H9 (cell line): ENCODE results near the gene ADCY5. TPM values are rescaled to one million over a fixed set of nuclear protein-coding genes. Genes with fewer than 3 reads are reported as not detected.

Source experiments
- DNase-seq: peaks from one replicate; pipeline ENCODE4 v3.0.0-alpha.2; 2017
- H2AFZ ChIP-seq: one replicate; pipeline ENCODE4 v1.6.1; 2013; ENCODE audit warnings: mild to moderate bottlenecking, low read length, control low read depth, moderate library complexity
- H2AK5ac ChIP-seq: 2 replicates; pipeline ENCODE4 v1.6.1; 2013; ENCODE audit warnings: low read length, control low read depth, mixed read lengths; ENCODE audit not compliant: insufficient read length
- H2BK120ac ChIP-seq: one replicate; pipeline ENCODE4 v1.6.1; 2013; ENCODE audit warnings: low read depth, mild to moderate bottlenecking, low read length, control low read depth, inconsistent platforms; ENCODE audit not compliant: poor library complexity, severe bottlenecking
- H2BK12ac ChIP-seq: 2 replicates; pipeline ENCODE4 v1.6.1; 2013; ENCODE audit warnings: low read length, control low read depth, mixed read lengths, low read depth; ENCODE audit not compliant: insufficient read length
- H2BK15ac ChIP-seq: 2 replicates; pipeline ENCODE4 v1.6.1; 2013; ENCODE audit warnings: low read depth, low read length, control low read depth
- H2BK20ac ChIP-seq: one replicate; pipeline ENCODE4 v1.6.1; 2013; ENCODE audit warnings: low read depth, mild to moderate bottlenecking, low read length, control low read depth, inconsistent platforms; ENCODE audit not compliant: poor library complexity, severe bottlenecking
- H2BK5ac ChIP-seq: 2 replicates; pipeline ENCODE4 v1.6.1; 2013; ENCODE audit warnings: low read length, control low read depth, mixed read lengths; ENCODE audit not compliant: insufficient read length
- H3K14ac ChIP-seq: 2 replicates; pipeline ENCODE4 v1.6.1; 2013; ENCODE audit warnings: low read length, control low read depth; ENCODE audit not compliant: insufficient read depth
- H3K18ac ChIP-seq: 2 replicates; pipeline ENCODE4 v1.6.1; 2013; ENCODE audit warnings: low read depth, mild to moderate bottlenecking, mixed read lengths, low read length, control low read depth; ENCODE audit not compliant: insufficient read length
- H3K23ac ChIP-seq: 2 replicates; pipeline ENCODE4 v1.6.1; 2013; ENCODE audit warnings: low read length, control low read depth, mixed read lengths, low read depth; ENCODE audit not compliant: insufficient read length
- H3K23me2 ChIP-seq: 2 replicates; pipeline ENCODE4 v1.6.1; 2013; ENCODE audit warnings: low read depth, mild to moderate bottlenecking, mixed read lengths, low read length, control low read depth; ENCODE audit not compliant: insufficient read length, poor library complexity, severe bottlenecking
- H3K27ac ChIP-seq: 2 replicates; pipeline ENCODE4 v1.5.1; 2013; ENCODE audit warnings: low read length, control low read depth, mixed read lengths, low read depth; ENCODE audit not compliant: insufficient read length
- H3K27me3 ChIP-seq: 2 replicates; pipeline ENCODE4 v1.6.1; 2013; ENCODE audit warnings: low read length, control low read depth, inconsistent platforms; ENCODE audit not compliant: insufficient read depth
- H3K4ac ChIP-seq: 2 replicates; pipeline ENCODE4 v1.6.1; 2013; ENCODE audit warnings: low read depth, mild to moderate bottlenecking, control low read depth, inconsistent platforms, low read length, moderate library complexity
- H3K4me1 ChIP-seq: 2 replicates; pipeline ENCODE4 v1.6.1; 2013; ENCODE audit warnings: low read length, control low read depth, inconsistent platforms; ENCODE audit not compliant: insufficient read depth
- H3K4me2 ChIP-seq: 2 replicates; pipeline ENCODE4 v1.6.1; 2013; ENCODE audit warnings: low read length, control low read depth, mixed read lengths; ENCODE audit not compliant: insufficient read length, insufficient read depth
- H3K56ac ChIP-seq: 2 replicates; pipeline ENCODE4 v1.6.1; 2013; ENCODE audit warnings: low read depth, mild to moderate bottlenecking, mixed read lengths, low read length, control low read depth; ENCODE audit not compliant: insufficient read length
- H3K79me1 ChIP-seq: 2 replicates; pipeline ENCODE4 v1.6.1; 2013; ENCODE audit warnings: low read depth, mild to moderate bottlenecking, moderate library complexity, low read length, control low read depth, inconsistent platforms; ENCODE audit not compliant: insufficient read depth, poor library complexity, severe bottlenecking
- H3K79me2 ChIP-seq: 2 replicates; pipeline ENCODE4 v1.6.1; 2013; ENCODE audit warnings: low read length, control low read depth, inconsistent platforms; ENCODE audit not compliant: insufficient read depth
- H3K9ac ChIP-seq: 2 replicates; pipeline ENCODE4 v1.6.1; 2013; ENCODE audit warnings: low read length, control low read depth, mixed read lengths; ENCODE audit not compliant: insufficient read length; ENCODE audit errors: extremely low read depth
- H3K9me3 ChIP-seq: one replicate; pipeline ENCODE4 v1.6.1; 2013; ENCODE audit warnings: low read depth, low read length, inconsistent platforms; ENCODE audit not compliant: control insufficient read depth
- H3T11ph ChIP-seq: one replicate; pipeline ENCODE4 v1.6.1; 2013; ENCODE audit warnings: mild to moderate bottlenecking, low read length, control low read depth, inconsistent platforms
- H4K20me1 ChIP-seq: one replicate; pipeline ENCODE4 v1.6.1; 2013; ENCODE audit not compliant: control insufficient read depth, insufficient read length, insufficient read depth
- H4K5ac ChIP-seq: 2 replicates; pipeline ENCODE4 v1.6.1; 2013; ENCODE audit warnings: low read depth, mild to moderate bottlenecking, mixed read lengths, low read length, control low read depth; ENCODE audit not compliant: insufficient read length
- H4K8ac ChIP-seq: replicated peaks from 2 replicates; pipeline ENCODE4 v1.6.1; 2013; ENCODE audit warnings: low read length, control low read depth, mixed read lengths, low read depth; ENCODE audit not compliant: insufficient read length
- H4K91ac ChIP-seq: 2 replicates; pipeline ENCODE4 v1.6.1; 2013; ENCODE audit warnings: low read depth, mild to moderate bottlenecking, moderate library complexity, mixed read lengths, low read length, control low read depth; ENCODE audit not compliant: insufficient read length
- H3K27ac Mint-ChIP-seq, 3 experiments: 2 replicates in 2 of 3; 3 replicates in 1 of 3; pipeline ENCODE4 v1.8.0; 2020 to 2021; ENCODE audit warnings: mixed read lengths in 3 of 3, mild to moderate bottlenecking in 1 of 3, moderate library complexity in 1 of 3
- H3K27me3 Mint-ChIP-seq: 2 replicates; pipeline ENCODE4 v1.8.0; 2021; ENCODE audit warnings: low read depth, mild to moderate bottlenecking, moderate library complexity, mixed read lengths
- H3K36me3 Mint-ChIP-seq, 3 experiments: 2 replicates in 2 of 3; 3 replicates in 1 of 3; pipeline ENCODE4 v1.8.0; 2020 to 2021; ENCODE audit warnings: low read depth in 3 of 3, mixed read lengths in 3 of 3; ENCODE audit not compliant: insufficient read depth in 1 of 3
- H3K4me1 Mint-ChIP-seq, 2 experiments: 2 replicates each; pipeline ENCODE4 v1.8.0; 2020; ENCODE audit warnings: mixed read lengths in 2 of 2
- H3K4me3 Mint-ChIP-seq, 2 experiments: 2 replicates in 1 of 2; 3 replicates in 1 of 2; pipeline ENCODE4 v1.8.0; 2020 to 2021; ENCODE audit warnings: mild to moderate bottlenecking in 2 of 2, mixed read lengths in 2 of 2, moderate library complexity in 1 of 2
- H3K9me3 Mint-ChIP-seq, 2 experiments: 2 replicates in 1 of 2; 3 replicates in 1 of 2; pipeline ENCODE4 v1.8.0; 2020; ENCODE audit warnings: mild to moderate bottlenecking in 2 of 2, mixed read lengths in 2 of 2, moderate library complexity in 1 of 2
- CTCF ChIP-seq: fragments of 200-600 bp; sonication (generic); conservative IDR thresholded peaks from 3 replicates; pipeline ENCODE4 v1.8.0; 2021; ENCODE audit warnings: antibody characterized with exemption, mild to moderate bottlenecking
- whole genome bisulfite sequencing: extraction: QIAGEN DNeasy Blood & Tissue Kit; methylation state at CpG from one replicate; pipeline ENCODE4 v1.1.7; 2013; ENCODE audit warnings: missing lambda C conversion rate, low lambda C conversion rate, mixed read lengths; ENCODE audit not compliant: insufficient read length; ENCODE audit errors: extremely low coverage; 5-methylcytosine and 5-hydroxymethylcytosine counted together
- total RNA-seq: library from RNA; stranded (reverse); gene quantifications from 2 replicates; pipeline ENCODE4 v1.2.1, GENCODE V29; 2021

Gene ADCY5
- total RNA-seq, 1 experiment from 2014 or later: 5.0 TPM

DNA sequence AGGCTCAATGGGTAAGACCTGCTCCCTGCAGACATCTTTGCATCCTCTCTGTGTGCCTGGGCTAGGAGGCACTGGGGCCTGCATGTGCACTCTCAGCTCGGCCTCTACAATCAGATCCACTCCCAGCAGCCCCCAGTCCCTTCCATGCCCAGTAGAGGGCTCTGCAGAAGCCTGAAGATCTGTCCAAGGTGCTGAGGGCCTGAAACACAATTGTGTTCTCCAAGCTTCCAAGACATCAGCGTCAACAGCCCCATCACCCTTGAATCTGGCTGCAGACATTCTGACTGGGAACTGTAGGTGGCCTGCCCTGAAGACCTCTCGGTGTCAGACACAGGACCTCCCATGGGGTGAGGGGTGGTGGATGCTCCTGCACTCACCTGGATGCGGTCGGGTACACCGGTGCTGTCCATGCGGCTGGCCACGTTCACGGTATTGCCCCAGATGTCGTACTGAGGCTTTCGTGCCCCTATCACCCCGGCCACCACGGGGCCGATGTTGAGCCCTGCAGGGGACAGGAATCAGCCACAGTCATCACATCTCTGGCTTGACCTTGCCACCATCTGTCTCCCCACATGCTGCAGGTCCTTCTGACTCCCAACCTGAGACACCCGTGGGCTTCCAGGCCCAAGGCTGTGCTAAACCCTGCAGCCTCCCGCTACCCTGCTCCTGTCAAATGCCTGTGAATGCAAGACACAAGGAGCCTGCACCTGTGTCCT is 162.4 kb downstream of the ADCY5 start:
- no CpG with 5 or more reads among the region's 16 CpGs for WGBS
- Histone ChIP-seq H2BK5ac (no peak overlapping the region), H3K14ac (no peak overlapping the region), H3K23me2 (no peaks in the 10 kb centered on the region), H3T11ph (no peak overlapping the region), H3K79me2 (no peaks in the 10 kb centered on the region), H2BK12ac (no peak overlapping the region), H3K27ac (no peak overlapping the region), H3K9ac (no peak overlapping the region), H3K79me1 (no peaks in the 10 kb centered on the region), H4K20me1 (no peaks in the 10 kb centered on the region), H2AK5ac (no peak overlapping the region), H3K4me2 (no peak overlapping the region), H4K8ac (no peak overlapping the region), H2BK20ac (no peak overlapping the region), H3K23ac (no peak overlapping the region), H3K27me3 (no peaks in the 10 kb centered on the region), H2BK120ac (no peak overlapping the region), H4K91ac (no peak overlapping the region), H2BK15ac (no peak overlapping the region), H3K9me3 (no peaks in the 10 kb centered on the region), H3K4ac (no peak overlapping the region), H2AFZ (no peak overlapping the region), H4K5ac (no peak overlapping the region), H3K18ac (no peak overlapping the region), H3K4me1 (no peaks in the 10 kb centered on the region), H3K56ac (no peak overlapping the region)
- Mint-ChIP-seq H3K9me3 (no peaks in the 10 kb centered on the region), H3K4me3 (no peak overlapping the region), H3K27me3 (no peaks in the 10 kb centered on the region), H3K4me1 (no peaks in the 10 kb centered on the region; a peak in 1 of 4 replicates), H3K27ac (no peak overlapping the region), H3K36me3 (peaks cover 13 to 25% (median 22%) of the 10 kb centered on the region in 3 experiments)
- TF ChIP-seq CTCF: peak; percentile 94
- DNase-seq: peak; percentile 81
